ENCODE results near the gene ZNF615.
"Not testable (repeated sequence)": the region's sequence is repeated elsewhere in the genome, so short reads cannot be mapped to it uniquely, and the experiment has no call there.

Gene ZNF615

DNA sequence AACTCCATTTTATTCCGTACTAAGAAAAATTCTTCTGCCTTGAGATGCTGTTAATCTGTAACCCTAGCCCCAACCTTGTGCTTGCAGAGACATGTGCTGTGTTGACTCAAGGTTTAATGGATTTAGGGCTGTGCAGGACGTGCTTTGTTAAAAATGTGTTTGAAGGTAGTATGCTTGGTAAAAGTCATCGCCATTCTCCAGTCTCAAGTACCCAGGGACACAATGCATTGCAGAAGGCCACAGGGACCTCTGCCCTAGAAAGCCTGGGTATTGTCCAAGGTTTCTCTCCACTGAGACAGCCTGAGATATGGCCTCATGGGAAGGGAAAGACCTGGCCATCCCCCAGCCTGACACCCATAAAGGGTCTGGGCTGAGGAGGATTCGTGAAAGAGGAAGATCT is 50.2 kb downstream of the ZNF615 start:
- not testable (repeated sequence) for H3K27ac ChIP-seq (ENCODE audit: insufficient read depth, low read depth, low read length, poor library complexity, severe bottlenecking); H3K36me3 ChIP-seq (ENCODE audit: control insufficient read depth, insufficient read depth, low read length); H3K27me3 ChIP-seq (ENCODE audit: control insufficient read depth, insufficient read depth, low read length, poor library complexity, severe bottlenecking); H3K4me1 ChIP-seq (ENCODE audit: control insufficient read depth, insufficient read depth, low read length); H3K9me3 ChIP-seq (ENCODE audit: control insufficient read depth, low read length); H3K4me3 ChIP-seq (ENCODE audit: insufficient read depth, low read depth, low read length)
- WGBS, 2 experiments = 90 to 94% methylated on average over 3 to 4 of the region's 4 CpGs

DNA sequence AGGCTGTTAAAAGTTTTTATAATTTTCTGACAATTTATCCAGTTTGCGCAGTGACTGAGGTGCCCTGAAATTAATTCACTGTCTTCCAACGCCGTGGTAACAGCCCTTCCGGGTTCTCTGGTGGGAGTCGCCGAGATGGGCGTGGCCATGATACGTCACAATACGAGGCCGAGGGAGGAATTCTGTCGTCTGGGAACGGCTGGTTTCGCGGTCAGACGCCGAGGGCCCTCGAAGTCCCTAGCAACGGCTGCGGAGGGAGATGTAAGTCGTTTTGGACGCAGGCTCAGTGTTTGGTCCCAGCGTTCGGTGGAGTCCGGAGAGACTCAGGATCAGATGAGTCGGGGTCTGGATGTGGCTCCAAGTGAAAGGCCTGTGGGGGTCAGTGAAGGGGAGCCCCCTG is 59.0 kb downstream of the ZNF615 start:
- Histone ChIP-seq H3K4me1 (ENCODE audit: control insufficient read depth, insufficient read depth, low read length) (no peaks in the 10 kb centered on the region), H3K4me3 (ENCODE audit: insufficient read depth, low read depth, low read length) (no peak overlapping the region), H3K27me3 (ENCODE audit: control insufficient read depth, insufficient read depth, low read length, poor library complexity, severe bottlenecking) (no peaks in the 10 kb centered on the region), H3K36me3 (ENCODE audit: control insufficient read depth, insufficient read depth, low read length) (peaks cover 21% of the 10 kb centered on the region), H3K27ac (ENCODE audit: insufficient read depth, low read depth, low read length, poor library complexity, severe bottlenecking) (no peak overlapping the region), H3K9me3 (ENCODE audit: control insufficient read depth, low read length) (peaks cover 6% of the 10 kb centered on the region)
- WGBS, 2 experiments = 95% methylated on average over 25 of the region's 25 CpGs

DNA sequence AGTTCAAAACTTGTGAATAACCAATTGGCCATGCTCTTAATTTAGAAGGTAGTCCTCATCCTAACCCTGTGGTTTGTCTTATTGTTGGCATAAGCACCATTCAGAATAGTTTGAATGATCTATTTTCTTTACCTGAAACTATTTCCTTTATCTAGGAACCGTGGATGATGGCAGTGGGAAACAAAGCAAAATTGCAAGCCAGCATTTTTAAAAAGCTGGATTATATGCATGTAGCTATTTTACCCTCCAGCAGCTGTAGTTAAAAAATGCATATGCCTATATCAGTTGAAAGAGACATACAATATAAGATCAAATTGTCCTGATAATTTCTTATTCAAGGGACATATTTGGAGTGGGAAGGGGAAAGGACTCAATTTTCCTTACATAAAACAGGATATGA is 61.4 kb downstream of the ZNF615 start:
- no peak overlapping the region for H3K27ac ChIP-seq (ENCODE audit: insufficient read depth, low read depth, low read length, poor library complexity, severe bottlenecking)
- WGBS, 2 experiments = 100% methylated on average over 1 of the region's 1 CpG
- H3K27me3 ChIP-seq (ENCODE audit: control insufficient read depth, insufficient read depth, low read length, poor library complexity, severe bottlenecking) = no peaks in the 10 kb centered on the region
- H3K9me3 ChIP-seq (ENCODE audit: control insufficient read depth, low read length) = peaks cover 14% of the 10 kb centered on the region
- H3K4me1 ChIP-seq (ENCODE audit: control insufficient read depth, insufficient read depth, low read length) = no peaks in the 10 kb centered on the region
- peaks cover 45% of the 10 kb centered on the region for H3K36me3 ChIP-seq (ENCODE audit: control insufficient read depth, insufficient read depth, low read length)
- no peak overlapping the region for H3K4me3 ChIP-seq (ENCODE audit: insufficient read depth, low read depth, low read length)

DNA sequence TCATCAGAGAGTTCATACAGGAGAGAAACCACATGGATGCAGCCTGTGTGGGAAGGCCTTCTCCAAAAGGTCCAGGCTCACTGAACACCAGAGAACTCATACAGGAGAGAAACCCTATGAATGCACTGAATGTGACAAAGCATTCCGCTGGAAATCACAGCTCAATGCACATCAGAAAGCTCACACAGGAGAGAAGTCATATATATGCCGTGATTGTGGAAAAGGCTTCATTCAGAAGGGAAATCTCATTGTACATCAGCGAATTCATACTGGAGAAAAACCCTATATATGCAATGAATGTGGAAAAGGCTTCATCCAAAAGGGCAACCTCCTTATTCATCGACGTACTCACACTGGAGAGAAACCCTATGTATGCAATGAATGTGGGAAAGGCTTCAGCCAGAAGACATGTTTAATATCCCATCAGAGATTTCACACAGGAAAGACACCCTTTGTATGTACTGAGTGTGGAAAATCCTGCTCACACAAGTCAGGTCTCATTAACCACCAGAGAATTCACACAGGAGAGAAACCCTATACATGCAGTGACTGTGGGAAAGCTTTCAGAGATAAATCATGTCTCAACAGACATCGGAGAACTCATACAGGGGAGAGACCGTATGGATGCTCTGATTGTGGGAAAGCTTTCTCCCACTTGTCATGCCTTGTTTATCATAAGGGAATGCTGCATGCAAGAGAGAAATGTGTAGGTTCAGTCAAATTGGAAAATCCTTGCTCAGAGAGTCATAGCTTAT is 63.0 kb downstream of the ZNF615 start:
- Histone ChIP-seq H3K27ac (ENCODE audit: insufficient read depth, low read depth, low read length, poor library complexity, severe bottlenecking) (no peak overlapping the region), H3K4me1 (ENCODE audit: control insufficient read depth, insufficient read depth, low read length) (no peaks in the 10 kb centered on the region), H3K27me3 (ENCODE audit: control insufficient read depth, insufficient read depth, low read length, poor library complexity, severe bottlenecking) (no peaks in the 10 kb centered on the region), H3K9me3 (ENCODE audit: control insufficient read depth, low read length) (peaks cover 14% of the 10 kb centered on the region), H3K36me3 (ENCODE audit: control insufficient read depth, insufficient read depth, low read length) (peaks cover 60% of the 10 kb centered on the region), H3K4me3 (ENCODE audit: insufficient read depth, low read depth, low read length) (no peak overlapping the region)
- WGBS, 2 experiments = 95 to 97% methylated on average over 7 of the region's 7 CpGs
